Osteoblast (primary cell): Measurements from ENCODE around the gene UBE2H. TPM values are rescaled to one million over a fixed set of nuclear protein-coding genes. Genes with fewer than 3 reads are reported as not detected.
"Not testable (repeated sequence)": the region's sequence is repeated elsewhere in the genome, so short reads cannot be mapped to it uniquely, and the experiment has no call there.

ENCODE experiments used
- DNase-seq: peaks from one replicate; pipeline ENCODE4 v3.0.0; 2011; ENCODE audit warnings: low spot score, mixed read lengths; ENCODE audit not compliant: insufficient read length; ENCODE audit errors: missing footprints
- H2AFZ ChIP-seq: 2 replicates; pipeline ENCODE4 v1.6.0; 2011; ENCODE audit warnings: mild to moderate bottlenecking, low read length
- H3K27ac ChIP-seq: 2 replicates; pipeline ENCODE4 v1.5.1; 2011; ENCODE audit warnings: mild to moderate bottlenecking, low read depth, low read length, moderate library complexity
- H3K27me3 ChIP-seq: 2 replicates; pipeline ENCODE4 v1.6.0; 2012; ENCODE audit warnings: mild to moderate bottlenecking, control low read depth, inconsistent platforms, low read length, moderate library complexity; ENCODE audit not compliant: insufficient read depth
- H3K36me3 ChIP-seq: 2 replicates; pipeline ENCODE4 v1.5.1; 2011; ENCODE audit warnings: mild to moderate bottlenecking, low read length, control low read depth, moderate library complexity; ENCODE audit not compliant: insufficient read depth
- H3K4me1 ChIP-seq: 2 replicates; pipeline ENCODE4 v1.5.1; 2011; ENCODE audit warnings: mild to moderate bottlenecking, low read length, control low read depth, moderate library complexity; ENCODE audit not compliant: insufficient read depth
- H3K4me2 ChIP-seq: 2 replicates; pipeline ENCODE4 v1.6.0; 2011; ENCODE audit warnings: mild to moderate bottlenecking, low read length; ENCODE audit not compliant: insufficient read depth
- H3K4me3 ChIP-seq: fragments of 200-600 bp; sonication (generic); 3 replicates; pipeline ENCODE4 v1.5.1; 2012; ENCODE audit warnings: mild to moderate bottlenecking, low read length, inconsistent platforms; ENCODE audit not compliant: insufficient read depth
- H3K79me2 ChIP-seq: 2 replicates; pipeline ENCODE4 v1.6.0; 2012; ENCODE audit warnings: mild to moderate bottlenecking, low read length, control low read depth, inconsistent platforms; ENCODE audit not compliant: insufficient read depth
- H3K9me3 ChIP-seq: 2 replicates; pipeline ENCODE4 v1.5.1; 2011; ENCODE audit warnings: low read depth, low read length, control low read depth
- H4K20me1 ChIP-seq: 2 replicates; pipeline ENCODE4 v1.6.0; 2012; ENCODE audit warnings: mild to moderate bottlenecking, low read length, control low read depth; ENCODE audit not compliant: insufficient read depth
- total RNA-seq: library from RNA; depleted of rRNA; stranded (reverse); fragments of >200 nt; gene quantifications from 2 replicates; pipeline ENCODE4 v1.2.3, GENCODE V29; 2012
- TF ChIP-seq, protein P1 (sequence below): IDR thresholded peaks from 2 replicates; pipeline ENCODE4 v1.5.1; 2011; ENCODE audit warnings: mild to moderate bottlenecking, low read depth, low read length, moderate library complexity; ENCODE audit errors: extremely low read depth

UBE2H gene
- total RNA-seq, 1 donor, result 61.2 TPM

DNA sequence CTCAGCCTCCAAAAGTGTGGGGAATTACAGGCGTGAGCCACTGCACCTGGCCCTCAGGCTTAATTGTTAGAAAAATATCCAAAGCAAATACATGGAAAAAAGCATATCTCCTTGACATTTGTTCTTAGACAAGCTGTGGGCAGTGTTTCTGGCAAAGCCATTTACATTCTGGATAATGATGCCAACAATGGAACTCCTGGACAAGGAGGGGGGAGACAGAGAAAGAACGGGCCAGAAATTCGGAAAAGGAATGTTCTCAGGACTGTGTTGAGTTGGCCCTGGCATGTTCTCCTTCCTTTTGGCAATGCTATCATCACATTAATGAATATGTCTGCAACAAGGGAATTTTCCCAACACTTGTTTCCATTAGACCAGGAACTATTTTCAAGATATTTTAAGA, 88.7 kb downstream of the UBE2H start:
- TF ChIP-seq, protein P1, sequence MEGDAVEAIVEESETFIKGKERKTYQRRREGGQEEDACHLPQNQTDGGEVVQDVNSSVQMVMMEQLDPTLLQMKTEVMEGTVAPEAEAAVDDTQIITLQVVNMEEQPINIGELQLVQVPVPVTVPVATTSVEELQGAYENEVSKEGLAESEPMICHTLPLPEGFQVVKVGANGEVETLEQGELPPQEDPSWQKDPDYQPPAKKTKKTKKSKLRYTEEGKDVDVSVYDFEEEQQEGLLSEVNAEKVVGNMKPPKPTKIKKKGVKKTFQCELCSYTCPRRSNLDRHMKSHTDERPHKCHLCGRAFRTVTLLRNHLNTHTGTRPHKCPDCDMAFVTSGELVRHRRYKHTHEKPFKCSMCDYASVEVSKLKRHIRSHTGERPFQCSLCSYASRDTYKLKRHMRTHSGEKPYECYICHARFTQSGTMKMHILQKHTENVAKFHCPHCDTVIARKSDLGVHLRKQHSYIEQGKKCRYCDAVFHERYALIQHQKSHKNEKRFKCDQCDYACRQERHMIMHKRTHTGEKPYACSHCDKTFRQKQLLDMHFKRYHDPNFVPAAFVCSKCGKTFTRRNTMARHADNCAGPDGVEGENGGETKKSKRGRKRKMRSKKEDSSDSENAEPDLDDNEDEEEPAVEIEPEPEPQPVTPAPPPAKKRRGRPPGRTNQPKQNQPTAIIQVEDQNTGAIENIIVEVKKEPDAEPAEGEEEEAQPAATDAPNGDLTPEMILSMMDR, result no peak
- H3K36me3 ChIP-seq, result no peaks in the 10 kb centered on the region
- no peak overlapping the region for H3K4me2 ChIP-seq
- H3K79me2 ChIP-seq, result peaks cover 78% of the 10 kb centered on the region
- H3K9me3 ChIP-seq, result no peaks in the 10 kb centered on the region
- H2AFZ ChIP-seq, result no peak overlapping the region
- H4K20me1 ChIP-seq, result peaks cover 37% of the 10 kb centered on the region
- no peak overlapping the region for H3K4me3 ChIP-seq
- no peaks in the 10 kb centered on the region for H3K27me3 ChIP-seq
- H3K4me1 ChIP-seq, result peaks cover 37% of the 10 kb centered on the region
- DNase-seq, result no peak
- no peak overlapping the region for H3K27ac ChIP-seq

GRCh38 chr7:129862682-129863081, 90.1 kb downstream of the UBE2H start:
- Histone ChIP-seq H3K4me1 (peaks cover 42% of the 10 kb centered on the region), H3K4me3 (no peak overlapping the region), H3K27me3 (no peaks in the 10 kb centered on the region)

GRCh38 chr7:129860784-129861183, 92.0 kb downstream of the UBE2H start:
- Histone ChIP-seq H4K20me1 (peaks cover 26% of the 10 kb centered on the region), H3K79me2 (peaks cover 78% of the 10 kb centered on the region), H3K36me3 (peaks cover 16% of the 10 kb centered on the region), H3K4me1 (peaks cover 40% of the 10 kb centered on the region)
- H3K4me2 ChIP-seq, DNase-seq, H3K9me3 ChIP-seq, H3K4me3 ChIP-seq, H2AFZ ChIP-seq, H3K27me3 ChIP-seq, H3K27ac ChIP-seq: not testable (repeated sequence)

More at GRCh38 chr7:129862682-129863081, 90.1 kb downstream of the UBE2H start:
- H3K79me2 ChIP-seq, result peaks cover 78% of the 10 kb centered on the region
- TF ChIP-seq, protein P1, result no peak
- peaks cover 33% of the 10 kb centered on the region for H4K20me1 ChIP-seq
- H2AFZ ChIP-seq, result no peak overlapping the region
- no peak for DNase-seq
- H3K27ac ChIP-seq, result no peak overlapping the region
- H3K36me3 ChIP-seq, result no peaks in the 10 kb centered on the region
- no peak overlapping the region for H3K4me2 ChIP-seq
- no peaks in the 10 kb centered on the region for H3K9me3 ChIP-seq

DNA sequence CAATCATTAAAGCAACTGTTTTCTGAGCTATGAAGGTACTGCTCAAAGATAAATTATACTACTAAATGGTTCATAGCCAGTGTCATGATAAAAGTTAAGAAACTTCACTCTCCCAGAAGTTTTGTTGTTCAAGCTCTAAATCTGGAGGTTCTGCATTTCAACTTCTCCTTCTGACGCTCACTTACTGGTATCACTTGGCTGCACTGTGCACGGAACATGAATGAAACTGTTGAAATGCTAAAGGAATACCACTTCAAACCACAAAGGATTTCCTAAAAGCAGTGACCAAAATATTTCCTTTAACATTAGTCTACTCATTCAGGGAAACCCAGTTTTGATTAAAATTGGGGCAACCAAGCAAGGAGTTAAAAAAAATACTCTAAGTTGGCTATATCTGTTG, 93.6 kb downstream of the UBE2H start:
- TF ChIP-seq, protein P1, result no peak
- Histone ChIP-seq H2AFZ (no peak overlapping the region), H4K20me1 (peaks cover 20% of the 10 kb centered on the region), H3K79me2 (peaks cover 67% of the 10 kb centered on the region), H3K4me1 (peaks cover 41% of the 10 kb centered on the region), H3K36me3 (peaks cover 17% of the 10 kb centered on the region), H3K27ac (no peak overlapping the region), H3K9me3 (no peaks in the 10 kb centered on the region), H3K27me3 (no peaks in the 10 kb centered on the region), H3K4me2 (no peak overlapping the region), H3K4me3 (no peak overlapping the region)
- DNase-seq, result no peak
